ENCODE data around the gene DIAPH1.

Gene DIAPH1

DNA sequence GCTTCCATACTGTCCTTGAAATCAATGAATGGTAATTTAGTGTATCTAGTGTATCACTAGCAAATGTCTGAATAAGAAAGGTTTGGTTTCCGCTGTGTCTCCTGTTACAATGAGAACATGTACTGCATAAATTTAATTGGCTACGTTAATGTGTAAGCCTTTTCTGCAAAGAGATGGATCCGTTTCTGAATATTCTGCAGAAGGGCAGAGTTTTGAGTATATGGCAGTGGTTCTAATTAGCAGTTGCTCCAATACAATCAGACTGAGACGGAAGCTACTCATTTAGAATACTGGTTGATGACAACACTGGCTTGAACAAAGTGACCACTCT is 134.5 kb downstream of the DIAPH1 start:
- Mint-ChIP-seq H3K4me1 (peaks cover 10% of the 10 kb centered on the region), H3K27me3 (peaks cover 95% of the 10 kb centered on the region), H3K9me3 (no peaks in the 10 kb centered on the region), H3K4me3 (peak overlapping the region; percentile 30), H3K27ac (ENCODE audit: low read depth) (no peak overlapping the region), H3K36me3 (ENCODE audit: insufficient read depth) (peaks cover 4% of the 10 kb centered on the region)
- no peak for ATAC-seq (replicated peaks; ENCODE audit: extremely low read depth, poor library complexity, severe bottlenecking)
- DNase-seq (ENCODE audit: low spot score in 2 of 2) = no peak

DNA sequence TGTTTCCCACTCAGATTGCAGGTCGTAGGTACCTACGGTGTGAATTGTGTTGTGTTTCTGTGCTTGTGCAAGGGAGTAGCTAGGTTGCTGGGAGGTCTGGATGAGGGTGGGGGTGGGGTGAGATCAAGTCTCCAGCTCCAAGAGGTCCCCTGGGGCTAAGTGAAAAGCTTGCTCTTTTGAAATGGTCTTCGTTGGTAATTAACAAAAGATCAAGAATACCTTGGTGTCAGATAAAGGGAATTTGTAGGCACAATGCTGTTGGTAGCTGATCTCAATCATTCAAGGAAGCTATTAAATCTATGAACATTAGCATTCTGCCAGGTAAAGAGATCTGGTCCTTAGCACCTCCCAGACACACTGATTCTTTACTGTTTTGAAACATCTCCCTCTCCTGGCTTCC is 134.9 kb downstream of the DIAPH1 start:
- no peak overlapping the region for H3K4me3 Mint-ChIP-seq
- no peak overlapping the region for H3K27ac Mint-ChIP-seq (ENCODE audit: low read depth)

DNA sequence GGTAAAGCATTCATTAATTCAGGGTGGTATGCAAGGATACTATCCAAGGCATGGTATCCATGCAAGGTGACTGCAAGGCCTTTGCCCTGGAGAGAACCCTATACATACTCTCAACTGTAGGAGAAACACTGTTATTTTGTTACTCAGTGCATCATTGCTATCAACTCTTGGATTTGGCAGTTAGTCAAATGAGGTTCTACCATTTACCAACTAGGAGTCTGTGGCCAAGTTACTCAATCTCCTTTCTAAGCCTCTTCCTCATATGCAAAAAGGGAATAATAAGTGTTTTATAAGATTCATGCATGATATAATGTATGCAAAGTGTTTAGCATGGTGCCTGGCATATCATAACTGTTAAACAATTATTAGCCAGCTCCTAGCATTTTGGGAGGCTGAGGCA is 139.0 kb downstream of the DIAPH1 start:
- H3K9me3 Mint-ChIP-seq = no peaks in the 10 kb centered on the region
- no peak overlapping the region for H3K27ac Mint-ChIP-seq (ENCODE audit: low read depth)
- H3K4me1 Mint-ChIP-seq = peaks cover 29% of the 10 kb centered on the region
- no peaks in the 10 kb centered on the region for H3K36me3 Mint-ChIP-seq (ENCODE audit: insufficient read depth)
- ATAC-seq (replicated peaks; ENCODE audit: extremely low read depth, poor library complexity, severe bottlenecking) (no peak), DNase-seq (ENCODE audit: low spot score in 2 of 2) (no peak)
- H3K4me3 Mint-ChIP-seq = no peak overlapping the region
- H3K27me3 Mint-ChIP-seq = peaks cover 94% of the 10 kb centered on the region

More for the DNA sequence above, 134.9 kb downstream of the DIAPH1 start:
- H3K27me3 Mint-ChIP-seq = peaks cover 94% of the 10 kb centered on the region
- ATAC-seq (replicated peaks; ENCODE audit: extremely low read depth, poor library complexity, severe bottlenecking) (no peak), DNase-seq (ENCODE audit: low spot score in 2 of 2) (no peak)
- peaks cover 4% of the 10 kb centered on the region for H3K36me3 Mint-ChIP-seq (ENCODE audit: insufficient read depth)
- H3K4me1 Mint-ChIP-seq = peaks cover 10% of the 10 kb centered on the region
- no peaks in the 10 kb centered on the region for H3K9me3 Mint-ChIP-seq

DNA sequence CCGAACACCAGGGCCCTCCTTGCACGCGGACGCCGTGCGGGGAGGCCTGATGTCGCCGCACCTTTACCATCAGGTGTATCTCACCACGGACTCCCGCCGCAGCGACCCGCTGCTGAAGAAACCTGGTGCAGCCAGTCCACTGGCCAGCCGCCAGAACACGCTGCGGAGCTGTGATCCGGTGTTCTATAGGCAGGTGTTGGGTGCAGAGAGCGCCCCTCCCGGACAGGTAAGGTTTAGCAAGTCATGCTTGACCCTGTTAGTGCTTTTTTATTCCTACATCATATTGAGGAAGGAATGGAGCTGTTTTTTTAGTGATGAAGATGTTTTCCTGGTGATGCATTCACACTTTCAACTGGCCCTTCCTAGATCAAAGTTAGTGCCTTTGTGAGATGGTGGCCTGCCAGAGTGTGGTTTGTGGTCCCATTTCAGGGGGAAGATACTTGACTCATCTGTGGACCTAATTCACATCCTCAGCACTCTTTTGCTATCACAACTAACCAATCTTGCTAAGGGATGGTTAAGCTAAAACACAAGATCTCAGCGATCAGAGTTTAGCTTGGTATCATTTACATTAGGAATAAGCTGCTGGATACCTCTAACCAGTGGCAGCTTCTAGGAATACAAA is 140.4 kb downstream of the DIAPH1 start:
- Mint-ChIP-seq H3K27ac (ENCODE audit: low read depth) (no peak overlapping the region), H3K36me3 (ENCODE audit: insufficient read depth) (no peaks in the 10 kb centered on the region), H3K4me1 (peaks cover 21% of the 10 kb centered on the region), H3K9me3 (no peaks in the 10 kb centered on the region), H3K27me3 (peaks cover 89% of the 10 kb centered on the region), H3K4me3 (no peak overlapping the region)
- ATAC-seq (replicated peaks; ENCODE audit: extremely low read depth, poor library complexity, severe bottlenecking) = no peak
- DNase-seq (ENCODE audit: low spot score in 2 of 2) = no peak

DNA sequence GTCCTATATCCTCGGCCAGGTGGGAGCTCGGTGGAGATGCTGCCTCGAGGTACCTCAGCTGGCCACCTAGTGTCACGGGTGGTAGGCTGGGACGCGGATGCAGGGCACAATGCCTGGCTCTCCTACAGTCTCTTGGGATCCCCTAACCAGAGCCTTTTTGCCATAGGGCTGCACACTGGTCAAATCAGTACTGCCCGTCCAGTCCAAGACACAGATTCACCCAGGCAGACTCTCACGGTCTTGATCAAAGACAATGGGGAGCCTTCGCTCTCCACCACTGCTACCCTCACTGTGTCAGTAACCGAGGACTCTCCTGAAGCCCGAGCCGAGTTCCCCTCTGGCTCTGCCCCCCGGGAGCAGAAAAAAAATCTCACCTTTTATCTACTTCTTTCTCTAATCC is 141.0 kb downstream of the DIAPH1 start:
- H3K4me1 Mint-ChIP-seq = peaks cover 21% of the 10 kb centered on the region
- H3K36me3 Mint-ChIP-seq (ENCODE audit: insufficient read depth) = no peaks in the 10 kb centered on the region
- DNase-seq (ENCODE audit: low spot score in 2 of 2) (no peak), ATAC-seq (replicated peaks; ENCODE audit: extremely low read depth, poor library complexity, severe bottlenecking) (no peak)
- peaks cover 82% of the 10 kb centered on the region for H3K27me3 Mint-ChIP-seq
- no peaks in the 10 kb centered on the region for H3K9me3 Mint-ChIP-seq
- H3K4me3 Mint-ChIP-seq = peak overlapping the region; percentile 50
- H3K27ac Mint-ChIP-seq (ENCODE audit: low read depth) = no peak overlapping the region

DNA sequence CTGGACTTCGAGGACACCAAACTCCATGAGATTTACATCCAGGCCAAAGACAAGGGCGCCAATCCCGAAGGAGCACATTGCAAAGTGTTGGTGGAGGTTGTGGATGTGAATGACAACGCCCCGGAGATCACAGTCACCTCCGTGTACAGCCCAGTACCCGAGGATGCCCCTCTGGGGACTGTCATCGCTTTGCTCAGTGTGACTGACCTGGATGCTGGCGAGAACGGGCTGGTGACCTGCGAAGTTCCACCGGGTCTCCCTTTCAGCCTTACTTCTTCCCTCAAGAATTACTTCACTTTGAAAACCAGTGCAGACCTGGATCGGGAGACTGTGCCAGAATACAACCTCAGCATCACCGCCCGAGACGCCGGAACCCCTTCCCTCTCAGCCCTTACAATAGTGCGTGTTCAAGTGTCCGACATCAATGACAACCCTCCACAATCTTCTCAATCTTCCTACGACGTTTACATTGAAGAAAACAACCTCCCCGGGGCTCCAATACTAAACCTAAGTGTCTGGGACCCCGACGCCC is 141.7 kb downstream of the DIAPH1 start:
- no peaks in the 10 kb centered on the region for H3K9me3 Mint-ChIP-seq
- ATAC-seq (replicated peaks; ENCODE audit: extremely low read depth, poor library complexity, severe bottlenecking) (no peak), DNase-seq (ENCODE audit: low spot score in 2 of 2) (no peak)
- H3K36me3 Mint-ChIP-seq (ENCODE audit: insufficient read depth) = no peaks in the 10 kb centered on the region
- H3K27ac Mint-ChIP-seq (ENCODE audit: low read depth) = no peak overlapping the region
- peaks cover 75% of the 10 kb centered on the region for H3K27me3 Mint-ChIP-seq
- H3K4me3 Mint-ChIP-seq = peak overlapping the region; percentile 50
- H3K4me1 Mint-ChIP-seq = peaks cover 21% of the 10 kb centered on the region

DNA sequence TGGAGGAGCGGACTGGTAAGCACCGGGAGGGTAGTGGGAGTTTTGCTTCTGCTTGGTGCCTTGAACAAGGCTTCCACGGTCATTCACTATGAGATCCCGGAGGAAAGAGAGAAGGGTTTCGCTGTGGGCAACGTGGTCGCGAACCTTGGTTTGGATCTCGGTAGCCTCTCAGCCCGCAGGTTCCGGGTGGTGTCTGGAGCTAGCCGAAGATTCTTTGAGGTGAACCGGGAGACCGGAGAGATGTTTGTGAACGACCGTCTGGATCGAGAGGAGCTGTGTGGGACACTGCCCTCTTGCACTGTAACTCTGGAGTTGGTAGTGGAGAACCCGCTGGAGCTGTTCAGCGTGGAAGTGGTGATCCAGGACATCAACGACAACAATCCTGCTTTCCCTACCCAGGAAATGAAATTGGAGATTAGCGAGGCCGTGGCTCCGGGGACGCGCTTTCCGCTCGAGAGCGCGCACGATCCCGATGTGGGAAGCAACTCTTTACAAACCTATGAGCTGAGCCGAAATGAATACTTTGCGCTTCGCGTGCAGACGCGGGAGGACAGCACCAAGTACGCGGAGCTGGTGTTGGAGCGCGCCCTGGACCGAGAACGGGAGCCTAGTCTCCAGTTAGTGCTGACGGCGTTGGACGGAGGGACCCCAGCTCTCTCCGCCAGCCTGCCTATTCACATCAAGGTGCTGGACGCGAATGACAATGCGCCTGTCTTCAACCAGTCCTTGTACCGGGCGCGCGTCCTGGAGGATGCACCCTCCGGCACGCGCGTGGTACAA is 142.5 kb downstream of the DIAPH1 start:
- Mint-ChIP-seq H3K9me3 (no peaks in the 10 kb centered on the region), H3K4me3 (peak overlapping the region; percentile 80), H3K36me3 (ENCODE audit: insufficient read depth) (no peaks in the 10 kb centered on the region), H3K4me1 (peaks cover 21% of the 10 kb centered on the region), H3K27me3 (peaks cover 72% of the 10 kb centered on the region), H3K27ac (ENCODE audit: low read depth) (no peak overlapping the region)
- no peak for ATAC-seq (replicated peaks; ENCODE audit: extremely low read depth, poor library complexity, severe bottlenecking)
- DNase-seq (ENCODE audit: low spot score in 2 of 2) = no peak

DNA sequence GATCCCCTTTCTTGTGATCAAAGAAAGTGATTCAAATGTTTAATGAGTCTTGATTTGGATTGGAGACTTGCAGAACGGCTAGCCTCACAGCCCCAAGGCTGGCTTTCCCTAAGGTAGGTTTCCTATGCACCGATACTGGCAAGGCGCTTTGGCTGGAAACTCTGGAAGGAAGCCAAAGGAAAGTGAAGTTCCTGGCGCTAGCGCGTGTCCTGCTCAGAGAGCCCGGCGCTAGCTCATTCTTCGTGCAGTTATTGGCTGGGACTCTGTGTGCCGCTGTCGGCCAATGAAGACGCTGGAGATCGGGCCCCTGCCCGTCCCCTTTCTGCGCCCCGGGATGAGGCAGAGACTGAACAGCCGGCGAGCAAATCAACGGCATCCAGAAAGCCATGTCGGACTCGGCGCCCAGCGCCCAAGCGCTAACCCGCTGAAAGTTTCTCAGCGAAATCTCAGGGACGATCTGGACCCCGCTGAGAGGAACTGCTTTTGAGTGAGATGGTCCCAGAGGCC is 143.1 kb downstream of the DIAPH1 start, which contains the start of gene PCDHGC3:
PCDHGC3 (plus strand) TSS at position 342 of the 507 bp plus-strand sequence; CDS start at position 493, 151 bp downstream.
- DNase-seq (ENCODE audit: low spot score in 2 of 2) (no peak), ATAC-seq (replicated peaks; ENCODE audit: extremely low read depth, poor library complexity, severe bottlenecking) (no peak)
- H3K36me3 Mint-ChIP-seq (ENCODE audit: insufficient read depth) = no peaks in the 10 kb centered on the region
- H3K27me3 Mint-ChIP-seq = peaks cover 66% of the 10 kb centered on the region
- peaks cover 21% of the 10 kb centered on the region for H3K4me1 Mint-ChIP-seq
- H3K9me3 Mint-ChIP-seq = no peaks in the 10 kb centered on the region
- H3K27ac Mint-ChIP-seq (ENCODE audit: low read depth) = no peak within 1 kb of the TSS
- H3K4me3 Mint-ChIP-seq = peak within 1 kb of the TSS; percentile 80

DNA sequence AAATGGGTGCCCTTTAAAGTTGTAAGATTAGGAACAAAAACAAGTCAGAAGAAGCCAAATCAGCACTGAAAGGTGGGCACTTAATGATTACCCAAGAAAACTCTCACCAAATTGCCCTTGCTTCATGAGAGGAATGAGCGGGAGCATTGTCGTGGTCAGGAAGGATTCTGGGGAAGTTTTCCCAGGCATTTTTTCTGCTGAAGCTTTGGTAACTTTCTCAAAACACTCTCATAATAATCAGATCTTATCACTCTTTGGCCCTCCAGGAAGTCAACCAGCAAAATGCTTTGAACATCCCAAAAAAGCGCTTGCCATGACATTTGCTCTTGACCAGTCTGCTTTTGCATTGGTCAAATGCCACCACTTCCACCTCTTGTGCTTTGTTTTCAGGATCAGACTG is 153.4 kb downstream of the DIAPH1 start:
- ATAC-seq (replicated peaks; ENCODE audit: extremely low read depth, poor library complexity, severe bottlenecking) (no peak), DNase-seq (ENCODE audit: low spot score in 2 of 2) (no peak)
- H3K4me1 Mint-ChIP-seq = no peaks in the 10 kb centered on the region
- no peak overlapping the region for H3K27ac Mint-ChIP-seq (ENCODE audit: low read depth)
- no peak overlapping the region for H3K4me3 Mint-ChIP-seq
- no peaks in the 10 kb centered on the region for H3K36me3 Mint-ChIP-seq (ENCODE audit: insufficient read depth)
- H3K27me3 Mint-ChIP-seq = peaks cover 33% of the 10 kb centered on the region
- no peaks in the 10 kb centered on the region for H3K9me3 Mint-ChIP-seq
